Measurements from ENCODE around the gene FOXK1. TPM values are rescaled to one million over a fixed set of nuclear protein-coding genes. Genes with fewer than 3 reads are reported as not detected.

Gene FOXK1
- total RNA-seq, 2 experiments from 2014 or later, result 32.7 to 33.2 TPM

GRCh38 chr7:4817178-4817901 lies 135.2 kb downstream of the FOXK1 start:
- ChIA-PET CTCF (no interaction called here), POLR2A (no interaction called here)
- no peaks in the 10 kb centered on the region for H3K4me1 Mint-ChIP-seq
- no peak overlapping the region for H3K4me3 Mint-ChIP-seq
- DNase-seq, result no peak
- H3K36me3 Mint-ChIP-seq (ENCODE audit: low read depth), result no peaks in the 10 kb centered on the region
- H3K27ac Mint-ChIP-seq, result no peak overlapping the region
- H3K27me3 Mint-ChIP-seq, result peaks cover 14% of the 10 kb centered on the region
- H3K9me3 Mint-ChIP-seq, result no peaks in the 10 kb centered on the region

- Mint-ChIP-seq H3K9me3 (no peaks in the 10 kb centered on the region), H3K27ac (no peak overlapping the region), H3K4me3 (no peak overlapping the region), H3K27me3 (peaks cover 9% of the 10 kb centered on the region), H3K36me3 (ENCODE audit: low read depth) (no peaks in the 10 kb centered on the region), H3K4me1 (no peaks in the 10 kb centered on the region)
- POLR2A ChIA-PET, result no interaction called here
- DNase-seq, result no peak
- CTCF ChIA-PET, result no interaction called here
Measured at GRCh38 chr7:4818000-4818794, 136.1 kb downstream of the FOXK1 start.

- ChIA-PET POLR2A (no interaction called here), CTCF (no interaction called here)
- H3K36me3 Mint-ChIP-seq (ENCODE audit: low read depth), result no peaks in the 10 kb centered on the region
- no peak overlapping the region for H3K27ac Mint-ChIP-seq
- H3K9me3 Mint-ChIP-seq, result no peaks in the 10 kb centered on the region
- H3K4me1 Mint-ChIP-seq, result no peaks in the 10 kb centered on the region
- no peak overlapping the region for H3K4me3 Mint-ChIP-seq
- DNase-seq, result no peak
- H3K27me3 Mint-ChIP-seq, result no peaks in the 10 kb centered on the region
Measured at GRCh38 chr7:4819560-4820404, 137.7 kb downstream of the FOXK1 start.

GRCh38 chr7:4820405-4820966 lies 138.4 kb downstream of the FOXK1 start:
- CTCF ChIA-PET, result no interaction called here

More at GRCh38 chr7:4820405-4820966, 138.4 kb downstream of the FOXK1 start:
- Mint-ChIP-seq H3K4me3 (no peak overlapping the region), H3K9me3 (no peaks in the 10 kb centered on the region), H3K36me3 (ENCODE audit: low read depth) (no peaks in the 10 kb centered on the region), H3K4me1 (no peaks in the 10 kb centered on the region), H3K27me3 (no peaks in the 10 kb centered on the region), H3K27ac (no peak overlapping the region)
- POLR2A ChIA-PET, result no interaction called here
- no peak for DNase-seq

Other genes with a start within 250 kb of the FOXK1 start
- gene AP5Z1, start 93.3 kb downstream of the FOXK1 start, total RNA-seq, result 10 to 100 TPM; 57.5 to 60.6 TPM
- not detected for gene PAPOLB, start 179.7 kb downstream of the FOXK1 start, total RNA-seq
- gene RADIL, start 201.4 kb downstream of the FOXK1 start, total RNA-seq, result under 1 TPM in 1 of 2 experiments, not detected in 1; 0.05 TPM